HT1080 (cell line): ENCODE results near the gene WNT9B. TPM values are rescaled to one million over a fixed set of nuclear protein-coding genes. Genes with fewer than 3 reads are reported as not detected.
A peak's percentile ranks its signal among the peaks of the same experiment; 100 is the strongest.
"Not testable (repeated sequence)": the region's sequence is repeated elsewhere in the genome, so short reads cannot be mapped to it uniquely, and the experiment has no call there.

ENCODE experiments used
- DNase-seq: peaks from one replicate; pipeline ENCODE4 v3.0.0-alpha.2; 2015; ENCODE audit warnings: low read depth
- total RNA-seq: library from RNA; depleted of rRNA; stranded (reverse); fragments of >200 nt; shearing (Covaris generic); gene quantifications from 2 replicates; pipeline ENCODE4 v1.2.3, GENCODE V29; 2014

The WNT9B gene
- total RNA-seq, 1 experiment from 2014 or later: not detected

GRCh38 chr17:46821482-46822387 is 29.6 kb upstream of the WNT9B start:
- no peak for DNase-seq

- no peak for DNase-seq
Measured at GRCh38 chr17:46822388-46822921, 28.9 kb upstream of the WNT9B start.

DNA sequence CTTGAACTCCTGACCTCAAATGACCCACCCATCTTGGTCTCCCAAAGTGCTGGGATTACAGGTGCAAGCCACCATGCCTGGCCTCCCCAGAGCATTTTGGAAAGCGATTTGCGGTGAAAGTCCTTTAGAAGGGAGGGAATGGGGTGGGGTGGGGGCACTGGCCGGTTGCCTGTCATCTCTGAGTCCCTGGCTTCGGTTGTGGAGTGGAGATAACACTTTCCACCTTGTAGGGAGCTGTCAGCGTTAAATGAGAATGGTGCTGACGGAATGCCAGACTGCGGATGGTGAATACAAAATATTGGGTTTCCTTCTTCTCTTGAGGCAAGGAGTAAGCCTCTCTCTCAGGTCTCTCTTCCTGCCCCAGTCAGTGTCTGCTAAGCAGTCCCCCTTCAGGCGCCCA is 27.7 kb upstream of the WNT9B start:
- no peak for DNase-seq

DNA sequence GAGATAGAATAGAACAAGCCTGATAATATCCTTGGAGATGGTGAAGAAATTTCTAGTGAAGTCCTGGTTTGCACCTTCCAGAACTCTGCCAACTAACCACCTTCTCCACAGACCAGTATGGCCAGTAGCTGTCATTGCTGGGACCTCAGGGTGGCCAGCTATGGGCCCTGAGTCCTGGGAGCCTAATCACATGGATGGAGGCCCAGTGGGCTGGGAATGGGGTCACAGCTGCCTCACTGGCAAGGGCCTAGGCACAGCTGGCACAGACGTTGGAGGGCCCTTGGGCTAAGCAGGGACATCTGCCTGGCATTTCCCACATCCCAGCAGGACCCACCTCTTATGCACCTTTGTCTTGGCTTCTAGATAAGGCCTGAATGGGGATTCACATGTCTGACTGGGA is 25.3 kb upstream of the WNT9B start:
- DNase-seq: no peak

DNA sequence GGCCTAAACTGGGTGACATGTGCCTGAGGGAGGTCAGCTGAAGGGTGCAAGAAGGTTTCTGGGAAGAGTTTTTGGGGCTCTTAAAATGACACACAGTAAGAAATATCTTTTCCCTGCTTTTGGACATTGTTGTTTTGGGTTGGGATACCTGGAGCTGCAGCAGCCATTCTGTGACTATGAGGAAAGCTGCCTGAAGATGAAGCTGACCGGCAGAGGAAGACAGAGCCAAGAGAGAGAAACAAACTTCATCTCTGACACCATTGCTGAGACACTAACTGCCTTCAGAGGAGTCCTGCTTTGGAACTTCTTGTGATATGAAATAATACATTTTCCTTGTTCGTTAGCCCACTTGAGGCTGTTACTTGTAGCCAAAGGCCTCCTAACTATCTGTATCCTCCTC is 24.1 kb upstream of the WNT9B start:
- DNase-seq: no peak

- no peak for DNase-seq
Measured at GRCh38 chr17:46831573-46832330, 19.6 kb upstream of the WNT9B start.

DNA sequence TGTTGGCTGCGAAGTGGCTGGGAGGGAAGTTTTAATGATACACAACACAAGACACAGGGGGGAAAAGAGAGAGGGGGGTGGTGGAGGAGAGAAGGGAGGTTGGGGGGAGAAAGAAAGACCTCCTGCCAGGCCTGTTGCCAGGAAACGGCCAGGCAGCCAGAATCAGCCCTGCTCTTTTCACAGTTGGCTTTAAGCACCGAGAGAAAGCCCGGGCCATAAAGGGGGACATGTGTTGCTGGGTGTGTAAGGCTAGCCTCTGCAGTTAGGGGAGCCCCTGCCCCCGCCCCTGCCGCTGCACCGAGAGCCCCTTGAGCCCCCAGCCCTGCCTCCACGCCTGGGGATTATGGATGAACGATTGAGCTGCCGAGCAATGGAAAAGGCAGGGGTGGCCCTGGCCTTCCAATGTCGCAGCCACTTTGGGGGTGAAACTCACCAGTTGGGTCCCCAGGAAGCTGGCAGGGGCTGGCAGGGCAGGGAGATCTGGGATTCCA is 19.0 kb upstream of the WNT9B start:
- no peak for DNase-seq

DNA sequence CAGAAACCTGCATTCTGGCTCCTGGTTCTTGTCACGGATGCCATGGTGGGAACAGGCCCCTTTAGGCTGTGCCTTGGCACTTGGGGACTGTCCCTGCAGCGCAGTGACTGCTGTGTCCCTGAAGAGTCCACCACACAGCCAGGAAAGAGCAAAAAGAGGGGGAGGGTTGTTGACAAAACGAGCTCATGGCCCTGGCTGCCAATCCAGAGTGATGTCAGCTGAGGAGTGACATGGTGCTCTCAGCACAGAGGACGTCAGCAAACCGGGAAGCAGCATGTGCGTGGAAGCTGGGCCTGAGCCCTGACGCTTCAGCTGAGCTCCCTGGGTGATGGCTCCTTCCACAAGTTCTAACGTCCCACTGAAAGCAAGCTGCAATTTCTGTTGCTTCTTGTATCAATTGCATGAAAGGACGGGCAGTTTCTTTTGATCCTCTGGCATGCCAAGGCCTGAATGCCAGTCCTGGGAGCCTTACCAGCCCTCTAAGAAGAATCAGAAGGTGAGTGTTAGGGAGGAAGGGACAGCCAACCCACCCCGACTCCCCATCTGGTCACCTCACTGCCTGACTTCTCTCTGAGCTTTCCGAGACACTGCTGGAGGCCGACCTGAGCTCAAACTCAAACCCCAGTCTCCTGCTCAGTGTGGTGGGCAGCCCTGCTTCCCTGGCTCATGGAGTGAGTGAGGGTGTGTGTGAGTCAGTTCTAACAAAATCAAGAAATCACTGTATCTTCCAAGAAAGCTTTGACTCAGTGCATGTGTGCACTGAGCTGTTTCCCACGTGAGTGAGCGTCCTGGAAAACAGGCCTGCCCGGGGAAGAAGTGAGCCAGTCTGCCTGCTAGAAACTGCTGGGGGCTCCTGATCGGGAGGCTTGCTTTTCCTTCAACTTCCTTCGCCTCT is 18.2 kb upstream of the WNT9B start:
- peak; percentile 74 for DNase-seq

GRCh38 chr17:46833840-46834208 is 17.6 kb upstream of the WNT9B start:
- DNase-seq: no peak

- no peak for DNase-seq
Measured at GRCh38 chr17:46834846-46835245, 16.5 kb upstream of the WNT9B start.

- DNase-seq: no peak
Measured at GRCh38 chr17:46836500-46836899, 14.9 kb upstream of the WNT9B start.

DNA sequence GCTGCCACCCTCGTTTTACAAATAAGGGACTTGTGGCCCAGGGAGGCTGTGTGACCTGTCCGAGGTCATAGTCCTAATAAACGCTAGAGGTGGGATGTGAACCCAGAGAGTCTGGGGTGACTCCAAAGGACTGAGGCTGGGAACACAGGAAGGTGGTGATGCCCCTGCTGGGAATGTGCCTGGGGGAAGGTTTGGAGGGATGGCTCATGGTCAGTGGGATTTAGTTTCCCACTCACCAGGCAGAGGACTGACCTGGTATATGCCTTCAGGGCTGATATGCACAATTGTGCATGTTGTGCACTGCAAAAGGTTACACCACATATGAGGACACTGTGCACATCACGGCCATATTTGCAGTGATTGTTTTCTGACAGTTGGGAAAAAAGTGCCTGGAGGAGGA is 13.9 kb upstream of the WNT9B start:
- DNase-seq: no peak

GRCh38 chr17:46839211-46839610 is 12.2 kb upstream of the WNT9B start:
- DNase-seq: no peak

DNA sequence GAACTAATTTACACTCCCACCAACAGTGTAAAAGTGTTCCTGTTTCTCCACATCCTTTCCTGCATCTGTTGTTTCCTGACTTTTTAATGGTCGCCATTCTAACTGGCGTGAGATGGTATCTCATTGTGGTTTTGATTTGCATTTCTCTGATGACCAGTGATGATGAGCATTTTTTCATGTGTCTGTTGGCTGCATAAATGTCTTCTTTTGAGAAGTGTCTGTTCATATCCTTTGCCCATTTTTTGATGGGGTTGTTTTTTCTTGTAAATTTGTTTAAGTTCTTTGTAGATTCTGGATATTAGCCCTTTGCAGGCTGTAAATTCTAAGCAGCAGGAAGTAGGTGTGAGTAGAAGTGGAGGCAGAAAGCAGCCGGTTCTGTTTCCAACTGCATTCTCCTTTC is 10.8 kb upstream of the WNT9B start:
- not testable (repeated sequence) for DNase-seq

DNA sequence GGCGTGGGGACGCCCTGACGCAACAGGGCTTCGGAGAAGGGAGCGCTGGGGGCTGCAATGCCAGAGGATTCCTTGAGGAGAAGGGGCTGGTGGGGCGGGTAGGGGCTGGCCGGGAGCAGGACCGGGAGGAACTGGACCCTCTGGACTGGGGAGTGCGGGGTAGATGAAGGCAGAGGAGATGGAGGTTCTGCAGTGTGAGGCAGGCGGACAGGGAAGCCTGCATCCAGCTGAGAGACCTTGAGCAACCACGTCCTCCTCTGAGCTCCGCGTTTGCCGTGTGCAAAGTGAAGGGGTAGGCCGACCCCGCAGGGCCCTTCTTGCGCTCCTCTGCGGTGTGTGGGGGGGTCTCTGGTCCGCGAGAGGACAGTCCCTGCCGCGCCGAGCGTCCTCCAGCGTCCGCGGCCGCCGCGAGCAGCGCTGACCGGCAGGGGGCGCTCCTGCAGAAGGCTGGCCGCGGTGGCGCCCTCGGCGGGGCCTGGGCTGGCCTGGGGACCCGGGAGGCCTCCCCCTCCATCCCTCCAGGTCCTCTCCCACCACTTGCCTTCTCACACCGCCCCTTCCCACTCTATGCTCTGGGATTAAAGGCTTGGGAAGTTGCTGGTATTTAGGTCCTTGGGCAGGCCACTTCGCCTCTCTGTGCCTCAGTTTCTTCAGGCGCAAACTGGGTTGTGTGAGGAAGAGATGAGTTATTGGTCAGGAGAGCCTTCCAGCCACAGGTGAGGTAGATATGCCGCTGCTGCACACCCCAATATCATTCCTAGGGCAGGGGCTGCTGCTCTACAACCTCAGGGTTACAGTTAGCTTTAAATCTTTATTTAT is 9.6 kb upstream of the WNT9B start:
- no peak for DNase-seq

DNA sequence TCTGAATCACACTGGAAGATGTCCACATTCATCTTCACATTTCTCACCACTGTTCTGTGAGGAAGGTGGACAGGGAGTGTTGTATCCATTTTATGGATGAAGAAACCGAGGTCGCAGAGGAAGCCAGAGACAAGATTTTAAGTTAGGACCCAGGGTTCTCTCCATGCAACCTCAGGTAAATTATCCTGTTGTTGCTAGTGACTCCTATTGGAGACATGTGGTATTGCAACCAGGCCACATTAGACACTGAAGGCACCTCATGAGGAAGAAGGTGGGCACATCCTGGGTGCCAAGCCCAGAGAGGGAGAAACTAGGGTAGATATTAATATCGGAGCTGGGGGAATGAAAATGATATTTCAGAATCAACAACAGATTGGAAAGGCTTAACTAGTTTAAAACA is 8.5 kb upstream of the WNT9B start:
- DNase-seq: no peak

DNA sequence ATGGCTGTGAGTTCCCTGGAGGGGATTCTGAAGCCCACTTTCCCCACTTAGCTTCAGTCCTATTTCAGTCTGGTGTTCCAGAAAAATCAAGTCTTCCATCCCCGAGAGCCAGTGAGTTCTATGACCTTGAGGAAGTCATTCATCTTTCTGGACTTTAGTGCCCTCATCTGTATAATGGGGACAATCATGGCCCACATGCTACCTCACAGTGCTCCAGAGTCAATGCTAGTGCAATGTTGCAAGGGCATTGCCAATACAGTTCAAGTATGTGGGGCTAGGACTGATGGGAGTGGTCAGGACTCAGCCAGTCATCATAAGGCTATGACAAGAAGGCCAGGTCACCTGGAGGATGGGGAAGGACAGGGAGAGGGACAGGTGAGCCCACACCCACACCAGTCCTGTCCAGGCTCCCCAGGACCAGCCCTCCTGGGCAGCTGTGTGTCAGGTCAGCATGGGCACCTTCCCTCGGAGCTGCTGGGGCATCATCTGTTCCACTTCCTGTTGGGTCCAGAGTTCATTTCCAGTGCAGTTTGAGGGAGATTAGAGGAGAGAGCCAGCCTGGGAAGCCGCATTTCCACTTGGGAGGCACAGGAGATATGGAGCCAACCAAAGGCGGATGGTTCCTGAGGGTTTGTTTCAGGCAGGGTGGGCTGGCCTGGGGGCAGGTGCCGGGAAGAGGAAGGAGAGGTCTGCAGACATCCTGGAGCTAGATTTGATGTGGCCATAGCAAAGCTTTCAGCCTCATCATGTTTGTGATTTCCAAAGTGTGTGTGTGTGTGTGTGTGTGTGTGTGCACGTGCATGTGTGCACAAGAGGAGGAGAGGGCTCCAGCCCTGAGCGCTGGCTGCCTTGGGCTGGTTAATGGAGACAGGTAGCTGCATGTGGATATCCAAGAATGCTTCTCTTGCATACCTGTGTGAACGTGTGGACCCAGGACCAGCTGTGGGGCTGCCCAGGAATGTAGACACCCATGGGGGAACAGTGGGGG is 3.9 kb upstream of the WNT9B start:
- no peak for DNase-seq

DNA sequence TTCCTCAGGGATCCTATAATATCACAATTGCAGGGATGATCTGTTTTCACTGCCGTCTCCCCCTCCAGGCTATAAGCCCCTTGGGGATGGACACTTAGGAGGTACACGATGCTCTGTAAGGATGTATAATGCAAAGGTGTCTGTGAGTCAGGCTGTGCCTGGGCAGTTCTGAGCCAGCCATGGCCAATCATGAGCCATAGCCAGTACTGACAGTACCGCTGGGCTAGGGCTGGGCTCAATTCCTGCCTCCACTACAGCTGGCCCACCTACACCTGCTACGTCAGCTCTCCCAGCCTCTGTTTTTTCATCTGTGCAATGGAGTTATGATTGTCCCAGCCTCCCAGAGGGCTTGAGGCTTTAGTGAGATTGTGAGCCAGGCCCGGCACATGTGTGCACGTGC is 2.8 kb upstream of the WNT9B start:
- no peak for DNase-seq

DNA sequence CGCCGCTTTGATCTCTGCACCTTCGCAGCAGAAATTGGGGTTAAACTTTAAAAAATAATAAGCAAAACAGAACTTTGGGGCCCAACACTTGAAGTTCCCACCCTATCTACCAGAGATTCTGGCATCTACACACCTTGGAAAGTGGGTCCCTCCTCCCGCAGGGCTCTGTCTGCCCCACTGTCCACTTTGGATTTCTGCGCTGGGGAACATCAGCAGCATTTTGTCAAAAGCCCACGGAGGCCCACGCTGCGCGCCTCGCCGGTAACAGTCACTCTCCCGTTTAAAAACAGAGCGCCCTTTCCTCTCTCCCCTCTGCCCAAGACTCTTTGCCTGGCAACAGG is 725 bp upstream of the WNT9B start:
- no peak for DNase-seq
